GM10847 (cell line): ENCODE data around the gene SNX4.

Source experiments
- POLR2A ChIP-seq: IDR thresholded peaks from 2 replicates; pipeline ENCODE4 v1.6.1; 2011; ENCODE audit not compliant: insufficient read length; ENCODE audit errors: extremely low read depth

SNX4 gene

GRCh38 chr3:125478326-125478725 lies 41.7 kb downstream of the SNX4 start:
- TF ChIP-seq POLR2A = no peak

- no peak for TF ChIP-seq POLR2A
These were observed 42.3 kb downstream of the SNX4 start for GRCh38 chr3:125477701-125478100.

GRCh38 chr3:125470671-125471070 lies 49.3 kb downstream of the SNX4 start:
- no peak for TF ChIP-seq POLR2A

- TF ChIP-seq POLR2A = no peak
These were observed 57.2 kb downstream of the SNX4 start for GRCh38 chr3:125462722-125463299.

GRCh38 chr3:125461896-125462295 lies 58.1 kb downstream of the SNX4 start:
- TF ChIP-seq POLR2A = no peak

GRCh38 chr3:125460233-125460632 lies 59.8 kb downstream of the SNX4 start:
- TF ChIP-seq POLR2A = no peak

GRCh38 chr3:125443923-125444322 lies 76.1 kb downstream of the SNX4 start:
- no peak for TF ChIP-seq POLR2A

GRCh38 chr3:125442506-125442905 lies 77.5 kb downstream of the SNX4 start:
- no peak for TF ChIP-seq POLR2A

- TF ChIP-seq POLR2A = no peak
These were observed 79.0 kb downstream of the SNX4 start for GRCh38 chr3:125440970-125441369.

- no peak for TF ChIP-seq POLR2A
These were observed 79.4 kb downstream of the SNX4 start for GRCh38 chr3:125440559-125440955.

- TF ChIP-seq POLR2A = no peak
These were observed 82.2 kb downstream of the SNX4 start for GRCh38 chr3:125437631-125438435.

- TF ChIP-seq POLR2A = no peak
These were observed 83.1 kb downstream of the SNX4 start for GRCh38 chr3:125436921-125437320.

- TF ChIP-seq POLR2A = no peak
These were observed 84.8 kb downstream of the SNX4 start for GRCh38 chr3:125435231-125435630.

- TF ChIP-seq POLR2A = no peak
These were observed 85.4 kb downstream of the SNX4 start for GRCh38 chr3:125434582-125435011.

- no peak for TF ChIP-seq POLR2A
These were observed 86.4 kb downstream of the SNX4 start for GRCh38 chr3:125433611-125434041.

- TF ChIP-seq POLR2A = no peak
These were observed 86.9 kb downstream of the SNX4 start for GRCh38 chr3:125433091-125433534.

GRCh38 chr3:125431912-125432790 lies 87.9 kb downstream of the SNX4 start:
- no peak for TF ChIP-seq POLR2A
